Ecto neural progenitor cell (in vitro differentiated cells): ENCODE results near the gene TSEN2.
"Not testable (repeated sequence)": the region's sequence is repeated elsewhere in the genome, so short reads cannot be mapped to it uniquely, and the experiment has no call there.

Experiments
- DNase-seq: peaks from one replicate; pipeline ENCODE4 v3.0.0-alpha.2; 2018; ENCODE audit warnings: low spot score

Gene TSEN2

GRCh38 chr3:12472000-12472610 lies 12.2 kb upstream of the TSEN2 start:
- no peak for DNase-seq

GRCh38 chr3:12472796-12473195 lies 11.5 kb upstream of the TSEN2 start:
- DNase-seq: no peak

GRCh38 chr3:12473511-12473910 lies 10.8 kb upstream of the TSEN2 start:
- DNase-seq: no peak

- no peak for DNase-seq
Measured at GRCh38 chr3:12476238-12476897, 7.9 kb upstream of the TSEN2 start.

GRCh38 chr3:12477256-12477655 lies 7.0 kb upstream of the TSEN2 start:
- no peak for DNase-seq

GRCh38 chr3:12478326-12478725 lies 6.0 kb upstream of the TSEN2 start:
- DNase-seq: no peak

GRCh38 chr3:12479198-12479597 lies 5.1 kb upstream of the TSEN2 start:
- DNase-seq: not testable (repeated sequence)

GRCh38 chr3:12479919-12480427 lies 4.3 kb upstream of the TSEN2 start:
- DNase-seq: peak; percentile 63

- DNase-seq: no peak
Measured at GRCh38 chr3:12483410-12483809, 870 bp upstream of the TSEN2 start.

GRCh38 chr3:12483872-12484197 lies 445 bp upstream of the TSEN2 start:
- no peak for DNase-seq

- no peak for DNase-seq
Measured at GRCh38 chr3:12484983-12485327, 675 bp downstream of the TSEN2 start.

GRCh38 chr3:12486001-12486400 lies 1.7 kb downstream of the TSEN2 start:
- no peak for DNase-seq

GRCh38 chr3:12486916-12487315 lies 2.6 kb downstream of the TSEN2 start:
- DNase-seq: no peak

GRCh38 chr3:12487336-12487735 lies 3.1 kb downstream of the TSEN2 start:
- no peak for DNase-seq

- no peak for DNase-seq
Measured at GRCh38 chr3:12487786-12488185, 3.5 kb downstream of the TSEN2 start.

- DNase-seq: no peak
Measured at GRCh38 chr3:12489368-12489767, 5.1 kb downstream of the TSEN2 start.

GRCh38 chr3:12489832-12490231 lies 5.6 kb downstream of the TSEN2 start:
- DNase-seq: no peak

GRCh38 chr3:12490547-12490946 lies 6.3 kb downstream of the TSEN2 start:
- no peak for DNase-seq

- DNase-seq: no peak
Measured at GRCh38 chr3:12495749-12496452, 11.6 kb downstream of the TSEN2 start.

GRCh38 chr3:12496453-12496761 lies 12.1 kb downstream of the TSEN2 start:
- no peak for DNase-seq

- DNase-seq: no peak
Measured at GRCh38 chr3:12499474-12499873, 15.2 kb downstream of the TSEN2 start.

- DNase-seq: no peak
Measured at GRCh38 chr3:12501360-12502020, 17.2 kb downstream of the TSEN2 start.
